PFSK-1 (cell line): ENCODE measurements around the gene GNG7.

Source experiments
- POLR2AphosphoS5 ChIP-seq: IDR thresholded peaks from 2 replicates; pipeline ENCODE4 v1.6.1; 2012; ENCODE audit warnings: low read depth, mild to moderate bottlenecking, control low read depth, low read length, moderate library complexity
- REST ChIP-seq, 2 experiments: IDR thresholded peaks; 2 replicates each; pipeline versions ENCODE4 v1.6.1 to v1.8.0; 2011 to 2012; ENCODE audit warnings: low read depth in 2 of 2, low read length in 2 of 2, control low read depth in 1 of 2, inconsistent platforms in 1 of 2, mild to moderate bottlenecking in 1 of 2, moderate library complexity in 1 of 2; ENCODE audit not compliant: insufficient read depth in 1 of 2
- SIN3A ChIP-seq: IDR thresholded peaks from 2 replicates; pipeline ENCODE4 v1.6.1; 2012; ENCODE audit warnings: mild to moderate bottlenecking, low read length, moderate library complexity, borderline replicate concordance; ENCODE audit not compliant: insufficient read depth
- TAF1 ChIP-seq: IDR thresholded peaks from 2 replicates; pipeline ENCODE4 v1.6.1; 2012; ENCODE audit warnings: low read length, control low read depth, borderline replicate concordance; ENCODE audit not compliant: insufficient read depth

GRCh38 chr19:2608602-2608922, 93.9 kb downstream of the GNG7 start:
- TF ChIP-seq REST (IDR thresholded peaks at IDR 0.05; ENCODE audit: insufficient read depth in 1 of 2, low read depth in 2 of 2, low read length in 2 of 2), result no peak
- no peak for TF ChIP-seq TAF1
- no peak for TF ChIP-seq POLR2AphosphoS5
- TF ChIP-seq SIN3A, result no peak
